Measurements from ENCODE around the gene NCAM1.
A peak's percentile ranks its signal among the peaks of the same experiment; 100 is the strongest.

NCAM1 gene

GRCh38 chr11:113278481-113278880, 317.3 kb downstream of the NCAM1 start:
- Histone ChIP-seq H3K4me3 (no peak overlapping the region), H3K9me3 (replicated peaks in 1 of 11) (no peaks in the 10 kb centered on the region), H3K27ac (no peak overlapping the region), H3K9ac (no peak overlapping the region), H3K27me3 (no peaks in the 10 kb centered on the region), H3K4me2 (peak overlapping the region in 6 of 11 experiments; percentile 1 to 23 (median 14); a peak in 5 of 22 replicates), H3K4me1 (peaks cover 8 to 36% (median 29%) of the 10 kb centered on the region in 10 experiments; a peak in 17 of 20 replicates), H4K20me1 (no peaks in the 10 kb centered on the region), H3K36me3 (no peaks in the 10 kb centered on the region)
- TF ChIP-seq Cebpa-rat (IDR thresholded peaks at IDR 0.05), result 0 out of 22 replicates have a peak, but pooled peaks of 1 of the 11 experiments have one; percentile 6

- Histone ChIP-seq H3K27ac (no peak overlapping the region), H3K9me3 (replicated peaks in 1 of 11) (no peaks in the 10 kb centered on the region), H3K9ac (no peak overlapping the region), H3K4me1 (peaks cover 8 to 36% (median 29%) of the 10 kb centered on the region in 10 experiments; a peak in 17 of 20 replicates), H4K20me1 (no peaks in the 10 kb centered on the region), H3K27me3 (no peaks in the 10 kb centered on the region), H3K4me3 (no peak overlapping the region), H3K36me3 (no peaks in the 10 kb centered on the region), H3K4me2 (peak overlapping the region in 5 of 11 experiments; percentile 1 to 23 (median 10); a peak in 4 of 22 replicates)
- TF ChIP-seq Cebpa-rat (IDR thresholded peaks at IDR 0.05), result 0 out of 22 replicates have a peak, but pooled peaks of 1 of the 11 experiments have one; percentile 2
Observed at GRCh38 chr11:113278925-113279324, 317.7 kb downstream of the NCAM1 start.

- H3K27me3 ChIP-seq, result no peaks in the 10 kb centered on the region
- H3K9me3 ChIP-seq (replicated peaks in 1 of 11), result no peaks in the 10 kb centered on the region
- H3K4me1 ChIP-seq, result peaks cover 8 to 35% (median 27%) of the 10 kb centered on the region in 10 experiments; a peak in 17 of 20 replicates
- H3K4me3 ChIP-seq, result no peak overlapping the region
- no peaks in the 10 kb centered on the region for H4K20me1 ChIP-seq
- H3K9ac ChIP-seq, result no peak overlapping the region
- H3K27ac ChIP-seq, result no peak overlapping the region
- H3K4me2 ChIP-seq, result no peak overlapping the region
- H3K36me3 ChIP-seq, result no peaks in the 10 kb centered on the region
- TF ChIP-seq Cebpa-rat (IDR thresholded peaks at IDR 0.05), result no peak
Observed at GRCh38 chr11:113279591-113279990, 318.4 kb downstream of the NCAM1 start.

GRCh38 chr11:113281052-113281725, 320.0 kb downstream of the NCAM1 start:
- TF ChIP-seq Cebpa-rat (IDR thresholded peaks at IDR 0.05), result no peak
- no peak overlapping the region for H3K9ac ChIP-seq
- H3K4me3 ChIP-seq, result no peak overlapping the region
- no peaks in the 10 kb centered on the region for H4K20me1 ChIP-seq
- no peak overlapping the region for H3K4me2 ChIP-seq
- no peak overlapping the region for H3K27ac ChIP-seq
- peaks cover 0 to 20% (median 11%) of the 10 kb centered on the region in 10 experiments; a peak in 17 of 20 replicates for H3K4me1 ChIP-seq
- no peaks in the 10 kb centered on the region for H3K9me3 ChIP-seq (replicated peaks in 1 of 11)
- H3K27me3 ChIP-seq, result no peaks in the 10 kb centered on the region
- H3K36me3 ChIP-seq, result no peaks in the 10 kb centered on the region

- H3K4me2 ChIP-seq, result no peak overlapping the region
- TF ChIP-seq Cebpa-rat (IDR thresholded peaks at IDR 0.05), result no peak
- no peaks in the 10 kb centered on the region for H3K27me3 ChIP-seq
- H3K27ac ChIP-seq, result no peak overlapping the region
- H3K4me3 ChIP-seq, result no peak overlapping the region
- H3K9ac ChIP-seq, result no peak overlapping the region
- H4K20me1 ChIP-seq, result no peaks in the 10 kb centered on the region; a peak in 1 of 22 replicates
- no peaks in the 10 kb centered on the region for H3K9me3 ChIP-seq (replicated peaks in 1 of 11)
- no peaks in the 10 kb centered on the region for H3K36me3 ChIP-seq
- peaks cover 0 to 24% (median 15%) of the 10 kb centered on the region in 10 experiments; a peak in 14 of 20 replicates for H3K4me1 ChIP-seq
Observed at GRCh38 chr11:113282898-113283437, 321.7 kb downstream of the NCAM1 start.

GRCh38 chr11:113283881-113284280, 322.7 kb downstream of the NCAM1 start:
- Histone ChIP-seq H3K9ac (no peak overlapping the region), H3K4me2 (no peak overlapping the region), H3K9me3 (replicated peaks in 1 of 11) (no peaks in the 10 kb centered on the region), H3K27me3 (no peaks in the 10 kb centered on the region), H3K27ac (no peak overlapping the region), H4K20me1 (no peaks in the 10 kb centered on the region; a peak in 1 of 22 replicates), H3K36me3 (no peaks in the 10 kb centered on the region), H3K4me1 (peaks cover 0 to 18% (median 15%) of the 10 kb centered on the region in 10 experiments; a peak in 14 of 20 replicates), H3K4me3 (no peak overlapping the region)
- TF ChIP-seq Cebpa-rat (IDR thresholded peaks at IDR 0.05), result no peak

GRCh38 chr11:113286009-113286408, 324.8 kb downstream of the NCAM1 start:
- H3K9me3 ChIP-seq (replicated peaks in 1 of 11), result no peaks in the 10 kb centered on the region
- TF ChIP-seq Cebpa-rat (IDR thresholded peaks at IDR 0.05), result no peak
- H3K4me3 ChIP-seq, result no peak overlapping the region
- H3K9ac ChIP-seq, result no peak overlapping the region
- no peaks in the 10 kb centered on the region for H3K36me3 ChIP-seq
- H3K4me2 ChIP-seq, result no peak overlapping the region
- no peaks in the 10 kb centered on the region for H3K27me3 ChIP-seq
- peak overlapping the region in 2 of 11 experiments; percentile 34 to 63; a peak in 3 of 22 replicates for H3K27ac ChIP-seq
- H3K4me1 ChIP-seq, result peaks cover 0 to 22% (median 14%) of the 10 kb centered on the region in 10 experiments; a peak in 13 of 20 replicates
- H4K20me1 ChIP-seq, result no peaks in the 10 kb centered on the region; a peak in 1 of 22 replicates

- peaks cover 0 to 22% (median 13%) of the 10 kb centered on the region in 10 experiments; a peak in 13 of 20 replicates for H3K4me1 ChIP-seq
- H3K27me3 ChIP-seq, result no peaks in the 10 kb centered on the region
- TF ChIP-seq Cebpa-rat (IDR thresholded peaks at IDR 0.05), result peak in 1 of 11 experiments; percentile 19; a peak in 1 of 22 replicates
- H3K9me3 ChIP-seq (replicated peaks in 1 of 11), result no peaks in the 10 kb centered on the region
- H3K36me3 ChIP-seq, result no peaks in the 10 kb centered on the region
- H3K27ac ChIP-seq, result peak overlapping the region in 3 of 11 experiments; percentile 24 to 63 (median 34); a peak in 6 of 22 replicates
- no peaks in the 10 kb centered on the region; a peak in 1 of 22 replicates for H4K20me1 ChIP-seq
- H3K4me2 ChIP-seq, result peak overlapping the region in 9 of 11 experiments; percentile 23 to 56 (median 44); a peak in 14 of 22 replicates
- no peak overlapping the region for H3K9ac ChIP-seq
- no peak overlapping the region for H3K4me3 ChIP-seq
Observed at GRCh38 chr11:113286509-113287497, 325.6 kb downstream of the NCAM1 start.
